Effector memory CD8-positive, alpha-beta T cell (primary cell): Measurements from ENCODE around the gene CARD10.

Experiments
- ATAC-seq: fragments of 150-1000 bp; cut with Tn5 transposase; replicated peaks from 2 replicates; pipeline ENCODE4 v1.10.0; 2021; ENCODE audit warnings: mild to moderate bottlenecking, moderate library complexity
- DNase-seq, 3 experiments: peaks; one replicate each; pipeline ENCODE4 v3.0.0; 2021
- H3K27ac Mint-ChIP-seq, 2 donors: one replicate each; pipeline ENCODE4 v1.8.0; 2022; ENCODE audit warnings: mild to moderate bottlenecking in 2 of 2, mixed read lengths in 2 of 2, moderate library complexity in 2 of 2
- H3K27me3 Mint-ChIP-seq, 2 donors: one replicate each; pipeline ENCODE4 v1.8.0; 2022; ENCODE audit warnings: mixed read lengths in 2 of 2
- H3K36me3 Mint-ChIP-seq: one replicate; pipeline ENCODE4 v1.8.0; 2022; ENCODE audit warnings: mild to moderate bottlenecking, moderate library complexity, mixed read lengths; ENCODE audit not compliant: insufficient read depth
- H3K4me1 Mint-ChIP-seq, 2 donors: one replicate each; pipeline ENCODE4 v1.8.0; 2022; ENCODE audit warnings: low read depth in 2 of 2, mixed read lengths in 2 of 2
- H3K4me3 Mint-ChIP-seq, 2 donors: one replicate each; pipeline ENCODE4 v1.8.0; 2022; ENCODE audit warnings: mild to moderate bottlenecking in 2 of 2, mixed read lengths in 2 of 2, moderate library complexity in 2 of 2
- H3K9me3 Mint-ChIP-seq, 2 donors: one replicate each; pipeline ENCODE4 v1.8.0; 2022; ENCODE audit warnings: mixed read lengths in 2 of 2
- total RNA-seq, 9 experiments: gene quantifications; one replicate each; lab custom pipeline; 2026; lab: John Stamatoyannopoulos, UW

The CARD10 gene, protein sequence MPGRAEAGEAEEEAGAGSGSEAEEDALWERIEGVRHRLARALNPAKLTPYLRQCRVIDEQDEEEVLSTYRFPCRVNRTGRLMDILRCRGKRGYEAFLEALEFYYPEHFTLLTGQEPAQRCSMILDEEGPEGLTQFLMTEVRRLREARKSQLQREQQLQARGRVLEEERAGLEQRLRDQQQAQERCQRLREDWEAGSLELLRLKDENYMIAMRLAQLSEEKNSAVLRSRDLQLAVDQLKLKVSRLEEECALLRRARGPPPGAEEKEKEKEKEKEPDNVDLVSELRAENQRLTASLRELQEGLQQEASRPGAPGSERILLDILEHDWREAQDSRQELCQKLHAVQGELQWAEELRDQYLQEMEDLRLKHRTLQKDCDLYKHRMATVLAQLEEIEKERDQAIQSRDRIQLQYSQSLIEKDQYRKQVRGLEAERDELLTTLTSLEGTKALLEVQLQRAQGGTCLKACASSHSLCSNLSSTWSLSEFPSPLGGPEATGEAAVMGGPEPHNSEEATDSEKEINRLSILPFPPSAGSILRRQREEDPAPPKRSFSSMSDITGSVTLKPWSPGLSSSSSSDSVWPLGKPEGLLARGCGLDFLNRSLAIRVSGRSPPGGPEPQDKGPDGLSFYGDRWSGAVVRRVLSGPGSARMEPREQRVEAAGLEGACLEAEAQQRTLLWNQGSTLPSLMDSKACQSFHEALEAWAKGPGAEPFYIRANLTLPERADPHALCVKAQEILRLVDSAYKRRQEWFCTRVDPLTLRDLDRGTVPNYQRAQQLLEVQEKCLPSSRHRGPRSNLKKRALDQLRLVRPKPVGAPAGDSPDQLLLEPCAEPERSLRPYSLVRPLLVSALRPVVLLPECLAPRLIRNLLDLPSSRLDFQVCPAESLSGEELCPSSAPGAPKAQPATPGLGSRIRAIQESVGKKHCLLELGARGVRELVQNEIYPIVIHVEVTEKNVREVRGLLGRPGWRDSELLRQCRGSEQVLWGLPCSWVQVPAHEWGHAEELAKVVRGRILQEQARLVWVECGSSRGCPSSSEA
- total RNA-seq: 0 to 1.7 (median 0.38) reads per million in 9 experiments

GRCh38 chr22:37519268-37520195, at the start of gene CARD10:
TSS of gene CARD10 (minus strand) at chr22:37519415. CDS start at chr22:37519200, 215 bp downstream.
- DNase-seq (no peak), ATAC-seq (peak; percentile 83)
- Mint-ChIP-seq H3K9me3 (no peaks in the 10 kb centered on the region), H3K36me3 (no peaks in the 10 kb centered on the region), H3K27ac (no peak within 1 kb of the TSS), H3K27me3 (peaks cover 41 to 47% of the 10 kb centered on the region in 2 donors), H3K4me3 (peak within 1 kb of the TSS; percentile 73 to 77), H3K4me1 (peaks cover 5 to 8% of the 10 kb centered on the region in 2 donors)

DNA sequence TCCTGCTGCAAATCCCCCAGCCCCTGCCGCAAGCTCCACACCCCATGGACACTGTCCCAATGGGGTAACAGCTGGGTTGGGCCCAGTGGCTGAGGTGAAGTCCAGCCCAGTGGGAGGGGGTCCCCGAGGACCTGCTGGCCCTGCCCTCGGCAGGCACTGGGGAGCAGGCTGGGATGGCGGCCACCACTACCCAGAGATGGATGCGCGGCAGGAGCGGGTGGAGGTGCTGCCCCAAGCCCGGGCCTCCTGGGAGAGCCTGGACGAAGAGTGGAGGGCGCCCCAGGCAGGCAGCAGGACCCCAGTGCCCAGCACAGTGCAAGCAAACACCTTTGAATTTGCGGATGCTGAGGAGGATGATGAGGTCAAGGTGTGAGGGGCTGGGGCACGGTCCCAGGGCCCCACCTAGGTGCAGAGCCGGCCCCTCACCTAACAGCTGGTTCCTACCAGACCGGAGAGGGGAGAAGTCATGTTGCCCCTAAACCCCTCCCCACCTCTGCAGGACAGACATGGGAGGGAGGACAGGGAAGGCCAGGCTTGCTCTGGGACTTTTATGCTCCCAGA, 49.3 kb upstream of the CARD10 start:
- Mint-ChIP-seq H3K27ac (no peak overlapping the region), H3K27me3 (peaks cover 6 to 46% of the 10 kb centered on the region in 2 donors), H3K36me3 (peaks cover 6% of the 10 kb centered on the region), H3K4me1 (peaks cover 14 to 21% of the 10 kb centered on the region in 2 donors), H3K4me3 (no peak overlapping the region), H3K9me3 (no peaks in the 10 kb centered on the region)
- no peak for ATAC-seq
- DNase-seq: no peak

GRCh38 chr22:37568012-37568411, 48.8 kb upstream of the CARD10 start:
- no peaks in the 10 kb centered on the region for H3K9me3 Mint-ChIP-seq
- no peak overlapping the region for H3K27ac Mint-ChIP-seq
- H3K36me3 Mint-ChIP-seq: peaks cover 8% of the 10 kb centered on the region
- no peak for ATAC-seq
- no peak for DNase-seq
- H3K27me3 Mint-ChIP-seq: peaks cover 11 to 52% of the 10 kb centered on the region in 2 donors
- no peak overlapping the region for H3K4me3 Mint-ChIP-seq
- peaks cover 14 to 21% of the 10 kb centered on the region in 2 donors for H3K4me1 Mint-ChIP-seq

GRCh38 chr22:37566903-37567798, 47.9 kb upstream of the CARD10 start:
- Mint-ChIP-seq H3K4me3 (peak overlapping the region; percentile 71 to 75), H3K36me3 (peaks cover 8% of the 10 kb centered on the region), H3K27ac (peak overlapping the region in 1 of 2 donors; percentile 49), H3K9me3 (no peaks in the 10 kb centered on the region), H3K27me3 (peaks cover 19 to 58% of the 10 kb centered on the region in 2 donors), H3K4me1 (peaks cover 15 to 26% of the 10 kb centered on the region in 2 donors)
- peak; percentile 91 to 93 (median 92) for DNase-seq
- ATAC-seq: peak; percentile 81

GRCh38 chr22:37566329-37566837, 47.2 kb upstream of the CARD10 start:
- Mint-ChIP-seq H3K9me3 (no peaks in the 10 kb centered on the region), H3K4me3 (peak overlapping the region; percentile 71 to 75), H3K4me1 (peaks cover 23 to 33% of the 10 kb centered on the region in 2 donors), H3K27ac (peak overlapping the region in 1 of 2 donors; percentile 49), H3K36me3 (peaks cover 8% of the 10 kb centered on the region), H3K27me3 (peaks cover 26 to 60% of the 10 kb centered on the region in 2 donors)
- DNase-seq (peak; percentile 46 to 51 (median 51)), ATAC-seq (peak; percentile 60)

DNA sequence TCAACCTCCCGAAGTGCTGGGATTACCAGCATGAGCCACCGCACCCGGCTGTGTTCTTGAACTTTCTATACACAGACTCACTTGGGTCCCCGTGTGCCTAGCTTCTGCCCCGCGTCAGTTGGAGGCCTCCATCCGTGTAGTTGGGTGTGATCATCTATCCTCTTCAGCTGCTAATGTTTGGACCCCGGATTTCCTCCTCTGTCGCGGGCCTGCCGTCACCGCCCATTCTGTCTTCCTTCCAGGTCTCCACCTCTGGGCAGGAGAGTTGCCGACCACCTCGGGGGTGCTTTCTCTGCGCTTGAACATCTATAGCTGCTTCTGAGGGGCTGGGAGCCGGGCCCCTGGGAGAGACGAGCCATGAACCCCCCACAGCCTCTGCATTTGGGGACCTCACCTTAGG, 46.6 kb upstream of the CARD10 start:
- H3K27me3 Mint-ChIP-seq: peaks cover 30 to 65% of the 10 kb centered on the region in 2 donors
- H3K36me3 Mint-ChIP-seq: peaks cover 8% of the 10 kb centered on the region
- no peak for ATAC-seq
- H3K27ac Mint-ChIP-seq: no peak overlapping the region
- no peaks in the 10 kb centered on the region for H3K9me3 Mint-ChIP-seq
- H3K4me3 Mint-ChIP-seq: peak overlapping the region in 1 of 2 donors; percentile 71
- DNase-seq: no peak
- peaks cover 26 to 37% of the 10 kb centered on the region in 2 donors for H3K4me1 Mint-ChIP-seq

DNA sequence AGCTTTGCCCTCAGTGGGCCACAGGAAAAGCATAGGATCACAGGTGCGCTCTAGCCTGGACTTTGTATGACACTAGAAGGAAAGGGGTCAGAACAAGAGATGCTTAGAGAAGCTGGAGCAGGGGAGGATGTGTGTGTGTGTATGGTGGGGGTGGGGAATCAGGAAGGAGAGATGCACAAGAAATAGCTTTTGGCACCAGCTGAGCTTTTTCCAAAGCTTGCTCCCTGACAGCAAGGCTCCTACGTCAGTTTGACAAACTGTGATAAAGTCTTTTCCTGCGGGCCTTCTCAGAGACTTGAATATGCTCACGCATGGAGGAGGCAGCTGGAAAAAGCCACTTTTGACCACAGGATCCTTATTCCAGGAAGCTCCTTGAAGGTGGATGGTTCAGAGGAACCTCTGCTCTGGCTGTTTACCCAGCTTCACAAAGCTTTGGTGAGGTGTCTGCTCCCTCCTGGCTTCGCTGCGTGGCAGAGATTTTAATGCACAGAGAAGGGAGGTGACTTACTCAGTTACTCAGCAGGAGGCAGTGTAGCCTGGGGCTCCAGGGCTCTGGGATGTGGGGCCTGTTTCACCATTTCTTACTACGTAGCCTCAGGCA, 45.0 kb upstream of the CARD10 start:
- Mint-ChIP-seq H3K9me3 (no peaks in the 10 kb centered on the region), H3K27me3 (peaks cover 30 to 66% of the 10 kb centered on the region in 2 donors), H3K4me3 (no peak overlapping the region), H3K36me3 (peaks cover 8% of the 10 kb centered on the region), H3K27ac (no peak overlapping the region), H3K4me1 (peaks cover 26 to 37% of the 10 kb centered on the region in 2 donors)
- DNase-seq (no peak), ATAC-seq (no peak)

DNA sequence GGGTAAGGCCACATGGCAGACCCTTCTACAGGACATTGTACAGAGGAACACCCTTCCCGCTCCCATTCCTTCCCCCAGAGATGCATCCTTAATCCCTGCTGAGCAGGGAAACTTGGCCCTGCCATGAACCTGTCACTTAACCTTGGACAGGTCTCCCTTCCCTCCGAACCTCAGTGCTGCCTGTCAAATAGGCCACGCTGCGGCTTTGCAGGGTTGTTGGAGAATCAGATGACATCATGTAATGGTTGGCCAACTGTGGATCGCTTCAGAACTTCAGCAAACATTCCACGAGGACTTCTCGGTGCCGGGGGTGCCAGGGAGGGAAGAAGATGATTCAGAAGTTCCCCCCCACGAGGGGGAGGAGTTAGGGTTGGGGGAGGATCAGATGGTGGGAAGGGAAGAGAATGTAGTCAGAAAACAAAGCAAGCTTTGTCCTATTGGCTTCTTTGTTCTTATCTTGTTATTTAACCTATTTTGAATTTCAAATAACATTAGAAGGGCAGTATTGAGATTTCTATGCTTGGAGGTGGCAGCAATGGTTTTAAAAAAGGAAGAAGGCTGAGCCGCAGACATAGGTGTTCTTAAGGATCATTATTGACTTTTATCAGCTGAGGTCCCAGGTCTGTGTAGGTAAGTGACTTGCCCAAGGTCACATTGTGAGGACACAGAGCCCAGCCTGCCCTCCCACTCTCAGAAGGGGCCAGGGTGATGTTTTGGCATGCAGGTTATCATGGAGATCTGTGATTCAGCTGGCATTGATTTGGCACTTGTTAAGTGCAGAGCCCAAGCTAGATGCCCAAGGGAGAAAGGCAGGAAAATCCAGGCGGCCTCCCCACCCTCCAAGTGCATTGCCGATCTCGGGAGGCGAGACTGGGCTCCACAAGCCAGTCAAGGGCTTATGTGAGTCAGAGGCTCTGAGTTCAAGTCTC, 44.2 kb upstream of the CARD10 start:
- ATAC-seq (no peak), DNase-seq (no peak)
- H3K4me1 Mint-ChIP-seq: peaks cover 26 to 37% of the 10 kb centered on the region in 2 donors
- peaks cover 8% of the 10 kb centered on the region for H3K36me3 Mint-ChIP-seq
- H3K9me3 Mint-ChIP-seq: no peaks in the 10 kb centered on the region
- H3K27ac Mint-ChIP-seq: no peak overlapping the region
- H3K27me3 Mint-ChIP-seq: peaks cover 37 to 73% of the 10 kb centered on the region in 2 donors
- no peak overlapping the region for H3K4me3 Mint-ChIP-seq

- DNase-seq: no peak
- Mint-ChIP-seq H3K4me3 (peak overlapping the region; percentile 75), H3K4me1 (peaks cover 26 to 32% of the 10 kb centered on the region in 2 donors), H3K27ac (no peak overlapping the region), H3K9me3 (no peaks in the 10 kb centered on the region), H3K36me3 (peaks cover 4% of the 10 kb centered on the region), H3K27me3 (peaks cover 37 to 79% of the 10 kb centered on the region in 2 donors)
- no peak for ATAC-seq
These were observed 43.0 kb upstream of the CARD10 start for GRCh38 chr22:37562049-37562875.
